ENCODE results near the gene TMEM187. TPM values are rescaled to one million over a fixed set of nuclear protein-coding genes. Genes with fewer than 3 reads are reported as not detected.

TMEM187 gene
- total RNA-seq, 4 donors from 2014 or later: 2.5 to 4.1 (median 3.8) TPM

DNA sequence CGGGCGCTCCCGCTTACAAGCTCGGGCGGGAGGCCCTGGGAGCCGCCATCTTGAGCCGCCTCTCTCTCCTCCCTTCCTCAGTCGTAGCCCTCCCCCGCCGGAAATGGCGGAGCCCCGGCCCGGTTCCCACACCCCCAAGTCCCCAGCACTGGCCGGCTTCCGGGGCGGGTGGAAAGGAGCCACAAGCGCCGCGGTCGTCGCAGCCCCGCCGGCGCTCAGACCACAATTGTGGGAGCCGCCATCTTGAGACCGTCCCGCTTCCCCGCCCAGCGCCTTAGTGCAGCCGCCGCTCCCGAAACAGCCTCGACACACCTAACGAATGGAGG is 1.5 kb upstream of the TMEM187 start:
- Histone ChIP-seq H3K4me1 (peaks cover 39 to 62% (median 49%) of the 10 kb centered on the region in 3 donors), H3K36me3 (no peaks in the 10 kb centered on the region), H3K4me3 (peak overlapping the region; percentile 76 to 95 (median 82)), H3K9me3 (no peaks in the 10 kb centered on the region), H3K27me3 (no peaks in the 10 kb centered on the region), H3K27ac (peak overlapping the region; percentile 98 to 99 (median 99))
- 0 to 17% methylated on average over 2 to 7 of the region's 34 CpGs for WGBS, 2 donors
- peak in 2 of 4 donors; percentile 21 to 65 for TF ChIP-seq POLR2A (IDR thresholded peaks at IDR 0.05)
- TF ChIP-seq, protein P1, sequence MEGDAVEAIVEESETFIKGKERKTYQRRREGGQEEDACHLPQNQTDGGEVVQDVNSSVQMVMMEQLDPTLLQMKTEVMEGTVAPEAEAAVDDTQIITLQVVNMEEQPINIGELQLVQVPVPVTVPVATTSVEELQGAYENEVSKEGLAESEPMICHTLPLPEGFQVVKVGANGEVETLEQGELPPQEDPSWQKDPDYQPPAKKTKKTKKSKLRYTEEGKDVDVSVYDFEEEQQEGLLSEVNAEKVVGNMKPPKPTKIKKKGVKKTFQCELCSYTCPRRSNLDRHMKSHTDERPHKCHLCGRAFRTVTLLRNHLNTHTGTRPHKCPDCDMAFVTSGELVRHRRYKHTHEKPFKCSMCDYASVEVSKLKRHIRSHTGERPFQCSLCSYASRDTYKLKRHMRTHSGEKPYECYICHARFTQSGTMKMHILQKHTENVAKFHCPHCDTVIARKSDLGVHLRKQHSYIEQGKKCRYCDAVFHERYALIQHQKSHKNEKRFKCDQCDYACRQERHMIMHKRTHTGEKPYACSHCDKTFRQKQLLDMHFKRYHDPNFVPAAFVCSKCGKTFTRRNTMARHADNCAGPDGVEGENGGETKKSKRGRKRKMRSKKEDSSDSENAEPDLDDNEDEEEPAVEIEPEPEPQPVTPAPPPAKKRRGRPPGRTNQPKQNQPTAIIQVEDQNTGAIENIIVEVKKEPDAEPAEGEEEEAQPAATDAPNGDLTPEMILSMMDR (IDR thresholded peaks at IDR 0.05): no peak
- DNase-seq: peak; percentile 50
- intact Hi-C loops (cut with DNase I): no loop called here

DNA sequence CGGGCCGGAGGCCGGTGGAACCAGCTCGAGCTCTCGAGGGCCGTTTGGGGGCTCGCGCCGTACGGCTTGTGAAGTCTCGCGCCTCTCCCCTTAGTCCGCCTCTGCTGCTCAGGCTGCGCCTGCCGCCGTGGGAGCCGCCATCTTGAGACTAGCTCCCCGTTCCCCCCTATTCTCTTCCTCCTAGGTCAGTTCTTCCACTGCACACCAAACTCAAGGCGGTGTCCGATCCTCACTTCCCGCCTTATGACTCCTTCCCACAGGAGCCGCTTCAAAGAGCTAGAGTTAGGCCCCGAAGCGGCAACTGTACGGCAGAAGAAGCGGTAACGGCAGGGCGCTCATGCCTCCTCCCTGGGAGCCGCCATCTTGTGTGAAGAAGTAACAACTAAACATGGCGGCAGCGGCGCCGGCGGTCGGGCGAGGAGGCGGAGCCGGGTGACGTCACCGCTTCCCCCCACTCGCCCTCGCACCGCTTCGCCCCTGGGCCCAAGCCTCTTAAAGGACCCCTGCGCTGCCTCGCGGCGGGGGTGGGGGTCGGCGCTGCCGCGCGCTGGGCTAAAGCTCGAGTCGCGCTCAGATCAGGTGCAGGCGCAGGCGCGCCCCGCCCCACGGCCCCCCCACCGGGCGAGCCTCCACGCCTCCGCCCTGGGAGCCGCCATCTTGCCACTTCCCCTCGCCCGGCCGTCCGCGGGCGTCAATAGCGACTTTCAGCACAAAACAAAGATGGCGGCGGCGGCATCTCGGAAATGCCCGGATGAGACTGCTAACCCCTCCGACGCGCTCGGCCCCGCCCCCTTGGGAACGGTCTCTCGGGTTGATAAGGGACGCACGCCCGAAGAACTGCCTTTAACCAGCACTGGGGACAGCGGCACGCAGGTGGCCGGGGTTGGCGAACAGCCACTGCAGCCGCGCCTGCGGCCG is 845 bp upstream of the TMEM187 start, which contains the start of gene HCFC1:
Gene HCFC1, minus strand, starts transcription at position 369 of the 918 bp plus-strand sequence. CDS start 978 bp downstream, outside the sequence.
- 7% methylated on average over 5 of the region's 96 CpGs; no CpG with 5 or more reads in 1 of the 2 donors for WGBS, 2 donors
- peak in 2 of 4 donors; percentile 22 to 27 for TF ChIP-seq POLR2A (IDR thresholded peaks at IDR 0.05)
- TF ChIP-seq, protein P1 (IDR thresholded peaks at IDR 0.05): peak in 1 of 6 experiments; percentile 7
- no peaks in the 10 kb centered on the region for H3K27me3 ChIP-seq
- H3K36me3 ChIP-seq: no peaks in the 10 kb centered on the region
- intact Hi-C loops (cut with DNase I): no loop called here
- H3K4me1 ChIP-seq: peaks cover 37 to 56% (median 46%) of the 10 kb centered on the region in 3 donors
- H3K27ac ChIP-seq: peak within 1 kb of the TSS; percentile 98 to 99 (median 99)
- H3K4me3 ChIP-seq: peak within 1 kb of the TSS; percentile 76 to 95 (median 82)
- H3K9me3 ChIP-seq: no peaks in the 10 kb centered on the region
- peak; percentile 84 for DNase-seq

DNA sequence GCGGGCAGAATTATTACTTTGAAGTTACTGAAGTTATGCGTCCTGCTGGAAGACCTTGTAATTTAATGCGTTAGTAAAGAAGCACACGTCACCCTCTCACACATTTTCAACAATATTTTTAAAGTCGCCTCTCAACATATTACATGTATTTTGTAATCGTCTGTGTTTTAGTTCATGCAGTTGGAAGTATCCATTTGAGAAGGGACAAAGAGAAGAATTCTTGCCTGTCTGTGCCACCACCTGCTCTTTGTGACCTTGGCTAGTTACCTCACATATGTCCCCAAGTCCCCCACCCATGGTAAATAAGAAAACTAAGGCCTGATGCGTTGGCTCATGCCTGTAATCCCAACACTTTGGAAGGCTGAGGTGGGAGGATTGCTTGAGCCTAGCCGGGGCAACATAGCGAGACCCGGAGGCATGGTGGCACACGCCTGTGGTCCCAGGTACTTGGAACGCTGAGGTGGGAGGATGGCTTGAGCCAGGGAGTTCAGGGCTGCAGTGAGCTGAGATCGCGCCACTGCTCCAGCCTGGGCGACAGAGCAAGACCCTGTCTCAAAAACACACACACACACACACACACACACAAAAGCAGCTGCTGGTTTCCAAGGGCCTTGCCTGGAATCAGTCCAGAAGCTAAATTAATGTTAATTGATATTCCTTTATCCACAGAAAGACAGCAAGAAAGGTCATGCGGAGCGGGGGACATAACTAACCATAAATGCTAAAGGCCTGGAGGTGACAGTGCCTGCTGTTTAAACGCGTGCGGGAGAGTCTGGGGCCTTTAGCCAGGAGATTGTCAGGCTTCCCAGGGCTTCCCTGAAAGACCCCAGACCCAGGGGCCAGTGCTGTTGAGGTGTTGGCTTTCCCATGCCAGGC is 811 bp downstream of the TMEM187 start:
- no peak for TF ChIP-seq POLR2A (IDR thresholded peaks at IDR 0.05)
- TF ChIP-seq, protein P1 (IDR thresholded peaks at IDR 0.05): no peak
- peak overlapping the region; percentile 98 to 99 (median 99) for H3K27ac ChIP-seq
- no peak for DNase-seq
- WGBS, 2 donors: 13 to 41% methylated on average over 11 to 17 of the region's 20 CpGs
- no peaks in the 10 kb centered on the region for H3K36me3 ChIP-seq
- no peaks in the 10 kb centered on the region for H3K9me3 ChIP-seq
- intact Hi-C loops (cut with DNase I): no loop called here
- H3K27me3 ChIP-seq: no peaks in the 10 kb centered on the region
- H3K4me3 ChIP-seq: peak overlapping the region; percentile 76 to 95 (median 82)
- H3K4me1 ChIP-seq: peaks cover 22 to 40% (median 29%) of the 10 kb centered on the region in 3 donors

DNA sequence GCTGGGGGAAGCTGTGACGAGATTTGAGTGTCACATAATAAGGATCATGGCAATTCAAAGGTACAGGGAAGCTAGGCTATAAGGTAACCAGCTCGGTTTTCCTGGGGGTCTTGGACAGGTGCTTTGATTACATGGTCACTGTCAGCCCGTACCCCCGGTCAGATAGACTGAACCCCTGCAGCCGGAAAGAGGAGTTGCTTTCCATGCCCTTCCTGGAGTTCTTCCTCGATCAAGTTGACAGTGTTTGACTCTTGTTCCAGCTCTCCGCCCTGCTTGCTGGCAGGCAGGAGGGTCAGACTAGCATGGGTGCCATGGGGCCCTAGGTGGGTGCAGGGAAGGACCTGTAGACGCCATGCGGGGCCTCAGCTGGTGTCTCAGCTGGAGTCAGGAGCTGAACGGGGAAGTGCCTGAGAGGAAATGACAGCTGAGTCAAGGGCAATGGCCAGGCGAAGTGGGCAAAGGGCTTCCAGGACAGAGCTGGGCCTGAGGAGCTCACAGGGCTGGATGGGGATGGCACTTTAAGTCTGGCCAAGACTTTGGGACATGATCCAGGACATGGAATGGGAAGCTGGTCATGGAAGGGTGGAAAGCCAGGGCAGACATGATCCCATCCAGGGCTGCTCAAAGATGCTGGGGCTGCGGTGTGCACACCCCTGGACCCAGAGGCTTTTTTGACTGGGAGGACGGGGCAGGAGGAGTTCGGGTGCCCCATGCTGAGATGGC is 1.6 kb downstream of the TMEM187 start:
- Histone ChIP-seq H3K27me3 (no peaks in the 10 kb centered on the region), H3K4me3 (peak overlapping the region in 1 of 4 donors; percentile 86), H3K4me1 (peaks cover 15 to 32% (median 21%) of the 10 kb centered on the region in 3 donors), H3K36me3 (no peaks in the 10 kb centered on the region), H3K9me3 (no peaks in the 10 kb centered on the region), H3K27ac (peak overlapping the region; percentile 98 to 99 (median 99))
- DNase-seq: no peak
- TF ChIP-seq POLR2A (IDR thresholded peaks at IDR 0.05): no peak
- TF ChIP-seq, protein P1 (IDR thresholded peaks at IDR 0.05): no peak
- intact Hi-C loops (cut with DNase I): no loop called here
- WGBS, 2 donors: 77% methylated on average over 13 of the region's 14 CpGs; no CpG with 5 or more reads in 1 of the 2 donors

Data from esophagus squamous epithelium (tissue), 5 donors.